Central memory CD8-positive, alpha-beta T cell (primary cell): ENCODE data around the gene SLC19A1.

Experiments used
- ATAC-seq: fragments of 150-1000 bp; cut with Tn5 transposase; replicated peaks from 2 replicates; pipeline ENCODE4 v1.10.0; 2022; ENCODE audit warnings: mild to moderate bottlenecking, moderate FRiP score, moderate number of reproducible peaks; ENCODE audit not compliant: poor library complexity, severe bottlenecking; ENCODE audit errors: extremely low read depth
- DNase-seq, 2 donors: peaks; one replicate each; pipeline ENCODE4 v3.0.0; 2021; ENCODE audit warnings: low spot score in 2 of 2
- H3K27ac Mint-ChIP-seq: one replicate; pipeline ENCODE4 v1.8.0; 2022; ENCODE audit warnings: low read depth, mild to moderate bottlenecking, moderate library complexity, mixed read lengths
- H3K27me3 Mint-ChIP-seq: one replicate; pipeline ENCODE4 v1.8.0; 2022; ENCODE audit warnings: mixed read lengths
- H3K36me3 Mint-ChIP-seq: one replicate; pipeline ENCODE4 v1.8.0; 2022; ENCODE audit warnings: mild to moderate bottlenecking, moderate library complexity, mixed read lengths; ENCODE audit not compliant: insufficient read depth
- H3K4me1 Mint-ChIP-seq: one replicate; pipeline ENCODE4 v1.8.0; 2022; ENCODE audit warnings: mixed read lengths
- H3K4me3 Mint-ChIP-seq: one replicate; pipeline ENCODE4 v1.8.0; 2022; ENCODE audit warnings: mild to moderate bottlenecking, moderate library complexity, mixed read lengths
- H3K9me3 Mint-ChIP-seq: one replicate; pipeline ENCODE4 v1.8.0; 2022; ENCODE audit warnings: mixed read lengths

The SLC19A1 gene

GRCh38 chr21:45542242-45542666 lies at the start of gene SLC19A1:
TSS of gene SLC19A1 (minus strand) at chr21:45542440. CDS start at chr21:45537959, 4,481 bp downstream.
- Mint-ChIP-seq H3K27me3 (no peaks in the 10 kb centered on the region), H3K27ac (no peak within 1 kb of the TSS), H3K36me3 (peaks cover 1% of the 10 kb centered on the region), H3K9me3 (no peaks in the 10 kb centered on the region), H3K4me3 (peak within 1 kb of the TSS; percentile 70), H3K4me1 (peaks cover 11% of the 10 kb centered on the region)
- DNase-seq (peak; percentile 26 to 52), ATAC-seq (peak; percentile 82)

GRCh38 chr21:45591619-45592207 lies 49.5 kb upstream of the SLC19A1 start:
- Mint-ChIP-seq H3K27me3 (peaks cover 25% of the 10 kb centered on the region), H3K27ac (no peak overlapping the region), H3K9me3 (peaks cover 7% of the 10 kb centered on the region), H3K4me1 (peaks cover 2% of the 10 kb centered on the region), H3K36me3 (no peaks in the 10 kb centered on the region), H3K4me3 (no peak overlapping the region)
- no peak for ATAC-seq
- DNase-seq: no peak

- ATAC-seq (peak; percentile 15), DNase-seq (no peak)
- no peak overlapping the region for H3K4me3 Mint-ChIP-seq
- H3K9me3 Mint-ChIP-seq: peaks cover 14% of the 10 kb centered on the region
- H3K27ac Mint-ChIP-seq: no peak overlapping the region
- peaks cover 30% of the 10 kb centered on the region for H3K27me3 Mint-ChIP-seq
- H3K36me3 Mint-ChIP-seq: no peaks in the 10 kb centered on the region
- H3K4me1 Mint-ChIP-seq: no peaks in the 10 kb centered on the region
Measured at GRCh38 chr21:45590726-45591618, 48.7 kb upstream of the SLC19A1 start.

GRCh38 chr21:45590246-45590725 lies 48.0 kb upstream of the SLC19A1 start:
- Mint-ChIP-seq H3K36me3 (no peaks in the 10 kb centered on the region), H3K4me3 (no peak overlapping the region), H3K27ac (no peak overlapping the region), H3K27me3 (peaks cover 32% of the 10 kb centered on the region), H3K4me1 (no peaks in the 10 kb centered on the region), H3K9me3 (peaks cover 17% of the 10 kb centered on the region)
- peak in 1 of 2 donors; percentile 30 for DNase-seq
- peak; percentile 37 for ATAC-seq

GRCh38 chr21:45589686-45590245 lies 47.5 kb upstream of the SLC19A1 start:
- DNase-seq: no peak

GRCh38 chr21:45588871-45589491 lies 46.7 kb upstream of the SLC19A1 start:
- H3K27me3 Mint-ChIP-seq: peaks cover 44% of the 10 kb centered on the region
- H3K36me3 Mint-ChIP-seq: no peaks in the 10 kb centered on the region
- no peak overlapping the region for H3K4me3 Mint-ChIP-seq
- H3K4me1 Mint-ChIP-seq: no peaks in the 10 kb centered on the region
- peaks cover 17% of the 10 kb centered on the region for H3K9me3 Mint-ChIP-seq
- ATAC-seq (no peak), DNase-seq (no peak)
- H3K27ac Mint-ChIP-seq: no peak overlapping the region

More at GRCh38 chr21:45589686-45590245, 47.5 kb upstream of the SLC19A1 start:
- H3K27ac Mint-ChIP-seq: no peak overlapping the region
- H3K36me3 Mint-ChIP-seq: no peaks in the 10 kb centered on the region
- peaks cover 17% of the 10 kb centered on the region for H3K9me3 Mint-ChIP-seq
- no peak for ATAC-seq
- peaks cover 36% of the 10 kb centered on the region for H3K27me3 Mint-ChIP-seq
- H3K4me3 Mint-ChIP-seq: no peak overlapping the region
- no peaks in the 10 kb centered on the region for H3K4me1 Mint-ChIP-seq

GRCh38 chr21:45588086-45588825 lies 46.0 kb upstream of the SLC19A1 start:
- no peaks in the 10 kb centered on the region for H3K36me3 Mint-ChIP-seq
- DNase-seq (no peak), ATAC-seq (no peak)
- peaks cover 47% of the 10 kb centered on the region for H3K27me3 Mint-ChIP-seq
- no peak overlapping the region for H3K27ac Mint-ChIP-seq
- peaks cover 17% of the 10 kb centered on the region for H3K9me3 Mint-ChIP-seq
- H3K4me1 Mint-ChIP-seq: no peaks in the 10 kb centered on the region
- no peak overlapping the region for H3K4me3 Mint-ChIP-seq

- peaks cover 21% of the 10 kb centered on the region for H3K9me3 Mint-ChIP-seq
- no peaks in the 10 kb centered on the region for H3K4me1 Mint-ChIP-seq
- no peak overlapping the region for H3K4me3 Mint-ChIP-seq
- H3K27ac Mint-ChIP-seq: no peak overlapping the region
- no peaks in the 10 kb centered on the region for H3K36me3 Mint-ChIP-seq
- peaks cover 55% of the 10 kb centered on the region for H3K27me3 Mint-ChIP-seq
- ATAC-seq (no peak), DNase-seq (no peak)
Measured at GRCh38 chr21:45586289-45586858, 44.1 kb upstream of the SLC19A1 start.

- no peak overlapping the region for H3K27ac Mint-ChIP-seq
- DNase-seq: no peak
- ATAC-seq: no peak
- H3K4me3 Mint-ChIP-seq: no peak overlapping the region
- H3K36me3 Mint-ChIP-seq: no peaks in the 10 kb centered on the region
- no peaks in the 10 kb centered on the region for H3K4me1 Mint-ChIP-seq
- H3K9me3 Mint-ChIP-seq: peaks cover 21% of the 10 kb centered on the region
- H3K27me3 Mint-ChIP-seq: peaks cover 55% of the 10 kb centered on the region
Measured at GRCh38 chr21:45584786-45585185, 42.5 kb upstream of the SLC19A1 start.

GRCh38 chr21:45583831-45584509 lies 41.7 kb upstream of the SLC19A1 start:
- H3K4me3 Mint-ChIP-seq: no peak overlapping the region
- H3K27me3 Mint-ChIP-seq: peaks cover 51% of the 10 kb centered on the region
- no peak for ATAC-seq
- no peaks in the 10 kb centered on the region for H3K36me3 Mint-ChIP-seq
- DNase-seq: no peak
- H3K9me3 Mint-ChIP-seq: peaks cover 21% of the 10 kb centered on the region
- H3K27ac Mint-ChIP-seq: no peak overlapping the region
- no peaks in the 10 kb centered on the region for H3K4me1 Mint-ChIP-seq

- ATAC-seq: no peak
- Mint-ChIP-seq H3K9me3 (peaks cover 18% of the 10 kb centered on the region), H3K4me1 (no peaks in the 10 kb centered on the region), H3K36me3 (no peaks in the 10 kb centered on the region), H3K27me3 (peaks cover 36% of the 10 kb centered on the region), H3K4me3 (no peak overlapping the region), H3K27ac (no peak overlapping the region)
- DNase-seq: no peak
Measured at GRCh38 chr21:45582128-45582527, 39.9 kb upstream of the SLC19A1 start.
